ENCODE data around the gene HOMER1. TPM values are rescaled to one million over a fixed set of nuclear protein-coding genes. Genes with fewer than 3 reads are reported as not detected.

Gene HOMER1, protein sequence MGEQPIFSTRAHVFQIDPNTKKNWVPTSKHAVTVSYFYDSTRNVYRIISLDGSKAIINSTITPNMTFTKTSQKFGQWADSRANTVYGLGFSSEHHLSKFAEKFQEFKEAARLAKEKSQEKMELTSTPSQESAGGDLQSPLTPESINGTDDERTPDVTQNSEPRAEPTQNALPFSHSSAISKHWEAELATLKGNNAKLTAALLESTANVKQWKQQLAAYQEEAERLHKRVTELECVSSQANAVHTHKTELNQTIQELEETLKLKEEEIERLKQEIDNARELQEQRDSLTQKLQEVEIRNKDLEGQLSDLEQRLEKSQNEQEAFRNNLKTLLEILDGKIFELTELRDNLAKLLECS
- 10.6 and 14.1 TPM in 2 replicates for total RNA-seq

DNA sequence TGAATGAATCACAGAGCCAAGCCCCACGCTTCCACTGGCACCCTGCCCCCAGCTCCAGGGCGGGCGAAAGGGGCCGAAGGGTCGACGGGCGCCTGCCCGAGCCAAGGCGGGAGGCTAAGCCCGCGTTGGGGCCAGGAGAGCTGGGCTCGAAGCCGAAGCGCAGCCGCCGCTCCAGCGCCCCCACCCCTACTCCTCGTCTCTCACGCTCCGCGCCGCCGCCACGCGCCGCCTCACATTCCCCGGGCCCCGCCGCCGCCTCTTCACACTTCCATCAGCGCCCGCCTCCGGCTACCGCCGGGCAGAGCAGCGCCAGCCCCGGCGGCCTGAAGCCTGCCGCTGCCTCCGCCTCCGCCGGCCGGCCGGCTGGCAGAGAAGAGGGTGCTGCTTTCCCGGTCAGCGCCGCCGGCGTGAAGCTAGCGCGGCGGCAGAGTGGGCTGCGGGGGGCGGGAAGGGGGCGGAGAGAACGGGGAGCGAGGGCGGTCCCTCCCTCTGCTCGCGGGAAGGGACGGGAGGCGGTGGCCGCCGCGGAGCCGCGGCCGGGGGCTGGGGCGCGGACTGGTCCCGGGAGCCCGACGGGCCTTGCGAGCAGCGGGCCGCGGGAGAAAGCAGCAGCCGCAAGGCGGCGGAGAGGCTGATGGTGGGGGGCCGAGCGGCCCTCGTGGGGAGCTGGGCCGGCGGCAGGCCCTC, at the start of gene HOMER1:
Gene HOMER1 (minus strand): TSS at position 431 of the 687 bp plus-strand sequence. CDS start 1,360 bp downstream, outside the sequence.
- Histone ChIP-seq H3K9me3 (ENCODE audit: low read depth, low read length) (no peaks in the 10 kb centered on the region), H4K20me1 (ENCODE audit: insufficient read depth, low read length) (peaks cover 10% of the 10 kb centered on the region), H3K4me2 (ENCODE audit: insufficient read depth, low read length) (peak within 1 kb of the TSS; percentile 80), H3K4me3 (ENCODE audit: insufficient read depth, low read length) (peak within 1 kb of the TSS; percentile 72), H3K79me2 (ENCODE audit: insufficient read depth, low read length) (peaks cover 31% of the 10 kb centered on the region), H3K4me1 (ENCODE audit: insufficient read depth, low read length) (peaks cover 16% of the 10 kb centered on the region), H3K27ac (ENCODE audit: low read depth, low read length) (peak within 1 kb of the TSS; percentile 90), H3K27me3 (ENCODE audit: insufficient read depth, low read length) (no peaks in the 10 kb centered on the region), H2AFZ (ENCODE audit: low read length) (peak within 1 kb of the TSS; percentile 96), H3K36me3 (ENCODE audit: insufficient read depth, low read length) (no peaks in the 10 kb centered on the region)
- peak; percentile 93 for DNase-seq (ENCODE audit: insufficient read length, low spot score, missing footprints)
- TF ChIP-seq, protein P1, sequence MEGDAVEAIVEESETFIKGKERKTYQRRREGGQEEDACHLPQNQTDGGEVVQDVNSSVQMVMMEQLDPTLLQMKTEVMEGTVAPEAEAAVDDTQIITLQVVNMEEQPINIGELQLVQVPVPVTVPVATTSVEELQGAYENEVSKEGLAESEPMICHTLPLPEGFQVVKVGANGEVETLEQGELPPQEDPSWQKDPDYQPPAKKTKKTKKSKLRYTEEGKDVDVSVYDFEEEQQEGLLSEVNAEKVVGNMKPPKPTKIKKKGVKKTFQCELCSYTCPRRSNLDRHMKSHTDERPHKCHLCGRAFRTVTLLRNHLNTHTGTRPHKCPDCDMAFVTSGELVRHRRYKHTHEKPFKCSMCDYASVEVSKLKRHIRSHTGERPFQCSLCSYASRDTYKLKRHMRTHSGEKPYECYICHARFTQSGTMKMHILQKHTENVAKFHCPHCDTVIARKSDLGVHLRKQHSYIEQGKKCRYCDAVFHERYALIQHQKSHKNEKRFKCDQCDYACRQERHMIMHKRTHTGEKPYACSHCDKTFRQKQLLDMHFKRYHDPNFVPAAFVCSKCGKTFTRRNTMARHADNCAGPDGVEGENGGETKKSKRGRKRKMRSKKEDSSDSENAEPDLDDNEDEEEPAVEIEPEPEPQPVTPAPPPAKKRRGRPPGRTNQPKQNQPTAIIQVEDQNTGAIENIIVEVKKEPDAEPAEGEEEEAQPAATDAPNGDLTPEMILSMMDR (IDR thresholded peaks at IDR 0.05; ENCODE audit: extremely low read depth, low read depth, low read length), result no peak

DNA sequence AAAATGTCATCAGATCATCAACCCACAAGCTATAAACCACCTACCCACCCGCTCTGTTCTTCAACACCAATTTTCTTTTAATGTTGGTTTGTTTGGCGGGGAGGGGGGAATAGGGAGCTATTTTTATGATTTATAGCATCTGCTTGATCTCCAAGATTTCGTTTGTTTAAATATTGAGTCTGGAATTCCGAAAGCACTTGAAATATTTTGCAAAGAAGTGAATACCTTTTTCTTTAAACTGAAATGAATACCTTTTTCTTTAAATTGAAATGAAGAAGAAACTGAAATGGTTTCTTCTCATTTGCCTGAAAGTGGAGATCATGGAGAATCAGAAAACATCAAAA, 49.3 kb upstream of the HOMER1 start:
- Histone ChIP-seq H3K4me3 (ENCODE audit: insufficient read depth, low read length) (peak overlapping the region; percentile 11), H4K20me1 (ENCODE audit: insufficient read depth, low read length) (no peaks in the 10 kb centered on the region), H3K27me3 (ENCODE audit: insufficient read depth, low read length) (no peaks in the 10 kb centered on the region), H3K4me2 (ENCODE audit: insufficient read depth, low read length) (peak overlapping the region; percentile 62), H3K27ac (ENCODE audit: low read depth, low read length) (peak overlapping the region; percentile 8), H3K36me3 (ENCODE audit: insufficient read depth, low read length) (no peaks in the 10 kb centered on the region), H3K9me3 (ENCODE audit: low read depth, low read length) (no peaks in the 10 kb centered on the region), H2AFZ (ENCODE audit: low read length) (peak overlapping the region; percentile 82), H3K4me1 (ENCODE audit: insufficient read depth, low read length) (peaks cover 31% of the 10 kb centered on the region), H3K79me2 (ENCODE audit: insufficient read depth, low read length) (no peaks in the 10 kb centered on the region)
- DNase-seq (ENCODE audit: insufficient read length, low spot score, missing footprints), result no peak
- TF ChIP-seq, protein P1 (IDR thresholded peaks at IDR 0.05; ENCODE audit: extremely low read depth, low read depth, low read length), result no peak

DNA sequence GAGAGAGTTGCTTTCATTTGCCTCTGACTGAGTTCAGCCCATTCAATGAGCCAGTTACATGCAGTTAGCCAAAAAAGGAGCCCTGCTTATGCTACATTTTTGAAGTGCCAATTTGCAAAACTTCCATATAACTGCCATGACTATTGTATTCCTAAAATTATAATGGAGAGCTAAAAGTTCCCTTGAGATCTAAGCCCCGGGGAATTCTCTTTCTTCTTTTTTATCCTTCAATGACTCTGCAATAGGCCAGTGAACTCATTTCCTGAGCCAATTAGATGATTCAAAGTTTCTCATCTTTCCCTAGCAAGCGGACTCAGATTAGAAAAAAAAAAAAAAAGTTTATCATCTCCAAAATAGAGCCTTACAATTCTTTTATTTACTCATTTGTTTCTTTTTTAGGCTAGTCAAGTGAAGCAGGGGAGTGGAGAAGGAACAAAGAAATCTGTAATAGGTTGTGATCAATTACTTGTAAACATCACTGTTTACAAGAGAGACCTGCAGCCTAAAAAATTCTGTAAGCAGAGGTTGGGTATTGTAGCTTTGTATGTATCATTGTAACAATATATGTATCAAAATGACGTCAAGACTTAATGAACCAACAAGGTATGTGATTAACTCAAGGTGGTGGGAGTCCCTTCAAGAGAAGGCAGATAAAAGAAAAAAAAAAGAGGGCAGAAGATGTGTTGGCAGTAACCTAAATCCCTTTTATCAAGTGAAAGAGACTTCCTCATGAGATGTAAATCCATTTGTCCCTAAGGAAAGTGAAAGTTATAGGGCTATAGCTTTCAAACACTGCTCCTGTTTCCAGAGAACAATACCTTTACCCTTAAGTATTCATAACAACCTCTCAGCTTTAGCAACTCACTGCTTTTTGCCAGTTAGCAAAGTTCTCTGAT, 48.7 kb upstream of the HOMER1 start:
- DNase-seq (ENCODE audit: insufficient read length, low spot score, missing footprints), result peak; percentile 88
- Histone ChIP-seq H3K79me2 (ENCODE audit: insufficient read depth, low read length) (no peaks in the 10 kb centered on the region), H3K27me3 (ENCODE audit: insufficient read depth, low read length) (no peaks in the 10 kb centered on the region), H4K20me1 (ENCODE audit: insufficient read depth, low read length) (no peaks in the 10 kb centered on the region), H3K36me3 (ENCODE audit: insufficient read depth, low read length) (no peaks in the 10 kb centered on the region), H3K4me3 (ENCODE audit: insufficient read depth, low read length) (peak overlapping the region; percentile 11), H3K27ac (ENCODE audit: low read depth, low read length) (peak overlapping the region; percentile 71), H2AFZ (ENCODE audit: low read length) (peak overlapping the region; percentile 82), H3K4me1 (ENCODE audit: insufficient read depth, low read length) (peaks cover 31% of the 10 kb centered on the region), H3K9me3 (ENCODE audit: low read depth, low read length) (no peaks in the 10 kb centered on the region), H3K4me2 (ENCODE audit: insufficient read depth, low read length) (peak overlapping the region; percentile 62)
- TF ChIP-seq, protein P1 (IDR thresholded peaks at IDR 0.05; ENCODE audit: extremely low read depth, low read depth, low read length), result no peak

Data from osteoblast (primary cell).